GM19025 (cell line): ENCODE data around the gene MUL1.
"Not testable (repeated sequence)": the region's sequence is repeated elsewhere in the genome, so short reads cannot be mapped to it uniquely, and the experiment has no call there.

Experiments
- ATAC-seq: cut with Tn5 transposase; IDR thresholded peaks from one replicate; pipeline ENCODE4 v1.9.1; 2021; ENCODE audit warnings: mild to moderate bottlenecking, low read depth, moderate library complexity; ENCODE audit not compliant: unreplicated experiment

MUL1 gene

GRCh38 chr1:20519609-20520262, 11.8 kb upstream of the MUL1 start:
- ATAC-seq: not testable (repeated sequence)

- ATAC-seq: no peak
Observed at GRCh38 chr1:20511518-20512428, 3.8 kb upstream of the MUL1 start.

GRCh38 chr1:20508411-20508771, 440 bp upstream of the MUL1 start:
- no peak for ATAC-seq

- no peak for ATAC-seq
Observed at GRCh38 chr1:20507248-20507563, 745 bp downstream of the MUL1 start.

GRCh38 chr1:20505488-20505887, 2.5 kb downstream of the MUL1 start:
- ATAC-seq: no peak

- no peak for ATAC-seq
Observed at GRCh38 chr1:20500716-20501115, 7.2 kb downstream of the MUL1 start.

GRCh38 chr1:20499718-20500117, 8.2 kb downstream of the MUL1 start:
- no peak for ATAC-seq

GRCh38 chr1:20499105-20499504, 8.8 kb downstream of the MUL1 start:
- ATAC-seq: no peak

- ATAC-seq: no peak
Observed at GRCh38 chr1:20498116-20498515, 9.8 kb downstream of the MUL1 start.

GRCh38 chr1:20497506-20497905, 10.4 kb downstream of the MUL1 start:
- no peak for ATAC-seq

GRCh38 chr1:20496725-20497383, 11.1 kb downstream of the MUL1 start:
- ATAC-seq: not testable (repeated sequence)

- no peak for ATAC-seq
Observed at GRCh38 chr1:20496241-20496661, 11.7 kb downstream of the MUL1 start.

GRCh38 chr1:20495661-20496060, 12.3 kb downstream of the MUL1 start:
- ATAC-seq: no peak

- no peak for ATAC-seq
Observed at GRCh38 chr1:20494609-20495311, 13.2 kb downstream of the MUL1 start.

GRCh38 chr1:20493839-20494608, 13.9 kb downstream of the MUL1 start:
- ATAC-seq: no peak

- no peak for ATAC-seq
Observed at GRCh38 chr1:20493309-20493708, 14.6 kb downstream of the MUL1 start.

GRCh38 chr1:20492751-20493150, 15.2 kb downstream of the MUL1 start:
- no peak for ATAC-seq

GRCh38 chr1:20491866-20492265, 16.1 kb downstream of the MUL1 start:
- ATAC-seq: no peak

GRCh38 chr1:20491178-20491577, 16.8 kb downstream of the MUL1 start:
- no peak for ATAC-seq

- no peak for ATAC-seq
Observed at GRCh38 chr1:20487236-20487590, 20.7 kb downstream of the MUL1 start.
